ENCODE measurements around the gene SLC7A1. TPM values are rescaled to one million over a fixed set of nuclear protein-coding genes. Genes with fewer than 3 reads are reported as not detected.

The SLC7A1 gene
- polyA plus RNA-seq, 4 donors: 13.3 to 20.4 (median 17.2) TPM

- DNase-seq (ENCODE audit: low read depth in 4 of 4, low spot score in 2 of 4): no peak
Observed at GRCh38 chr13:29562786-29563438, 32.6 kb downstream of the SLC7A1 start.

DNA sequence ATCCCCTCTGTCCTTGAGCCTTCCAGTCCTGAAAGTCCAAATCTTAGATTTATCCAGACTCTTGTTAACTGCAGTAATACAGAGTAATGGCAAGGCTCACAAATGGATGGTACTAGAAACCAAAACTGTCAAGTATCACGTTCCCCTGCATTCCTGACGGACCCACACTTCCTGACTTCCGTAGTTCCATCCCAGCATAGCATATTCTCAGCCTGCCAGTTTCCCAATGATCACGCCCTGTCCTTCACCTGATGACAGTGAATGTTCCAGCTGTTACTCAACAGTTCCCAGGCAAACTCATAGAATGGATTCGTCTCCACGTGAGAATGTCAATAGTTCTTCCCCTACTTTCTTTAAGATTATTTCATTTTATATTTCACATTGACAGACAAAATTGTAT, 33.6 kb downstream of the SLC7A1 start:
- DNase-seq (ENCODE audit: low read depth in 4 of 4, low spot score in 2 of 4): no peak

- DNase-seq (ENCODE audit: low read depth in 4 of 4, low spot score in 2 of 4): no peak
Observed at GRCh38 chr13:29556742-29557141, 38.7 kb downstream of the SLC7A1 start.

GRCh38 chr13:29551214-29551613, 44.3 kb downstream of the SLC7A1 start:
- DNase-seq (ENCODE audit: low read depth in 4 of 4, low spot score in 2 of 4): no peak

DNA sequence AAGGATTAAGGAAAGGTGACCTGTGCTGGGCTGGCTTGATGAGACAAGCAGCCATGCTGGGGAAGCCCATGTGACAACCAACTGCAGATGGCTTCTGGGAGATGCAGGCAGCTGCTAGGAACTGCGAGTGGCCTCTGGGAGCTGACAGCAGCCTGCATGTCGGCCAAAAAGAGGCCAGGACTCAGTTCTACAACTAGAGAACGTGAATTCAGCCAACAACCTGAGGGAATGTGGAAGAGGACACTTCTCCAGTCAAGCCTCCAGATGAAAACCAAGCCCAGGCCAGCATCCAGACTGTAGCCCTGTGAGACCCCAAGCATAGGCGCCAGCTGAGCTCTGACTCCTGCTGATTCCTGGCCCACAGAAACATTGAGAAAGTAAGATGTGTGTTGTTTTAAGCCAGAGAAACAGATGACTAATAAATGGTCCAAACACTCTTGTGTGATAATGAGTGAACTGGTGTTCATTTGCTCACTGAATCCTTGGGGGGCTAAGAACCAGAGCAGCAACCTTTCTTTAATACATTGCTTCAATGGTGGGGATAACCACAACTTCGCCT, 45.0 kb downstream of the SLC7A1 start:
- DNase-seq (ENCODE audit: low read depth in 4 of 4, low spot score in 2 of 4): no peak

DNA sequence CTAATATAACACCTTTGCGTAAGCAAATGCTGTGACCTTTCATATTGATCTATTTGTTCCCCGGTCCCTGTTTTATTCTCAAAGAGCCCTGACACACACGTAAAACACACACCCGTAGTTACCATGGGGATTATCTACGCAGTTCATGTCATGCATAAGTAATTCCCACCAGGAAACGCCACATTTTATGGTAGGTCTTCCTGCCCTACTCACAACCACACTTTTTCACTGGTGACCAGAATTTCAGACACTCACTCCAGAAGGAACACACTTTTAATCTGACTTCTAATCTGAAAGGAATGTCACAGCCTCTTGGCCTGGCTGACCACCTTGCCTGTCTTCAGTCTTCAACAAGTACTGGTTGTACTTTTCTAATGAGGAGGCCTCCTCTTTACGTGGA, 46.8 kb downstream of the SLC7A1 start:
- DNase-seq (ENCODE audit: low read depth in 4 of 4, low spot score in 2 of 4): peak in 1 of 4 donors; percentile 34

DNA sequence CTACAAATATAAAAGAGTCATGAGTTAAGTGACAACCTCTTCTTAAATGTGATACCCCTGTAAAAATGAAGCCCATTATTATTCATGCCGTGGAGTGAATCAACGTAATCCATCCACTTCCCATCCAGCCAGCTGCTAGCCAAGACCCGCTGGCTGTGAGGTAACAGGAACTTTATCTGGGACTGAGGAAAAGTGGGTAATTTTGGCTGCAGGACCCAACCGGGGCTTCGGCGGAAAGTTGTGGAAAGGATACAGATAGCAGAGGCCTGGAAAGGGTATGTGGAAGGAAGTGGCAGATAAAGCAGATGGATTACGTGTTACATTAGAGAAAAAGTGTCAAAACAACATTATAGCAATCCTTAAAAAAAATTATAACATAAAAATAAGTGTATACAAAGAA, 48.3 kb downstream of the SLC7A1 start:
- no peak for DNase-seq (ENCODE audit: low read depth in 4 of 4, low spot score in 2 of 4)

DNA sequence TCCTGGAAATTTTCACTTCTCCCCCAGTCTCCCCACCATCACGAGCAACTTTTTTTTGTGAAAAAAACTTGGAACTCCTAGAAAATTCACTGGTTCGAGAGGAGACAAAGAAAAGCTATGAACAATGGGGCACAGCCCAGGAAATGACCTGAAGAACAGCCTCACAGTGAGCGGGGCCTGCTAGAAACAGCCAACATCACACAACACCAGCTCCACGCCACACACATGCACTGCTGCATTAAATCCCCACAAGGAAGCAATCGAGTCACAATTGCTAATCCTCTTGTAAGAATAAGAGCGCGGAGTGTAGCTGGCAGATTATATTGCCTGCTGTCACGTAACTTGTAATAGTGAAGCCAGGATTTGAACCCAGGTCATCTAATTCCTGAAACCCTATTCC, 48.8 kb downstream of the SLC7A1 start:
- DNase-seq (ENCODE audit: low read depth in 4 of 4, low spot score in 2 of 4): no peak

DNA sequence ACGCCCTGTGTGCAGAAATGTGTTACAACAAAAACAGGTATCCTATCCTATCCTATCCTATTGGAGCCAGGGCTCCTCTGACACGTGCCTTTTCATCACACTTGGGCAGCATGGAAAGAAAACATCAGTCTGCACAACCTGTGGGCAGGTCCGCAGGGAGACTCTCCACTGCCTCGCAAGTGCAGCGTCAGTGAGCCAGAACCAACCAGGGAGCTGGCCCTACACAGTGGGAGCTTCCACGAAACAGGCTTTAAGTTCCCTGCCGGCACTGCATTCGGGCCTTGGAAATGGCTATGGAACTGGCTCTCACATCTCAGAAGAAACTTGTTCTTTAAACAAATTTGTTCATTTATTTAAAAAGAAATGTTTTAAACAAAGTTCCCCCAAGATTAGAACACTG, 49.5 kb downstream of the SLC7A1 start:
- DNase-seq (ENCODE audit: low read depth in 4 of 4, low spot score in 2 of 4): no peak

GRCh38 chr13:29543230-29544215, 52.0 kb downstream of the SLC7A1 start:
- DNase-seq (ENCODE audit: low read depth in 4 of 4, low spot score in 2 of 4): no peak

DNA sequence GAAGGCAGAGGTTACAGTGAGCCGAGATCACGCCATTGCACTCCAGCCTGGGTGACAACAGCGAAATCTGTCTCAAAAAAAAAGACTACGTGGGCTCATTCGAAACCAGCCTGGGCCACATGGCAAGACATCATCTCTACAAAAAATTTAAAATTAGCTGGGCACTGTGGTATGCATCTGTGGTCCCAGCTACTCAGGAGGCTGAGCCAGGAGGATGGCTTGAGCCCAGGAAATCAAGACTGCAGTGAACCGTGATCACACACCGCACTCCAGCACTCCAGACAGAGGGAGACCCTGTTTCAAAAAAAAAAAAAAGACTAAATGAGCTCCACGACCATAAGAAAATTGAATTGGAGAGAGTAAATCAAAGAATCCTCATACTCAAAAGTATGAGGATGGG, 53.1 kb downstream of the SLC7A1 start:
- no peak for DNase-seq (ENCODE audit: low read depth in 4 of 4, low spot score in 2 of 4)

DNA sequence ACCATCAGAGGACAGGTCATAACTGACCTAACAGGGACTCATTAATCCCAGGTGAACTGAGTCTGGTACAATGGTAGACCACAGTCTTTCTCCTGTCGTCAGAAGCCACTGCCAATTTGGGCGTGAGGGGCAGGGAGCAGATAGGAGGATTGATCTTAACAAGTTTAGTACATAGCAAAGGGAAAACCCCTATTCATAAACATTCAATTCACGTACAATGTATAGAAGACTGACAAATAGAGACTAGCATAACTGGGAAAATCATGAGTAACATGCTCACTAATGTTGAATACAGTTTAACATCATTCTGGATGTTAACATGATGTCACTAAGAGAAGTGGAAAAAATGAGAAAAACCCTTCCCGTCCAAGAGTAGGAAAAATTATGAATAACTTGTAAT, 54.1 kb downstream of the SLC7A1 start:
- no peak for DNase-seq (ENCODE audit: low read depth in 4 of 4, low spot score in 2 of 4)

- no peak for DNase-seq (ENCODE audit: low read depth in 4 of 4, low spot score in 2 of 4)
Observed at GRCh38 chr13:29540799-29541198, 54.7 kb downstream of the SLC7A1 start.

- DNase-seq (ENCODE audit: low read depth in 4 of 4, low spot score in 2 of 4): no peak
Observed at GRCh38 chr13:29540334-29540733, 55.2 kb downstream of the SLC7A1 start.

- no peak for DNase-seq (ENCODE audit: low read depth in 4 of 4, low spot score in 2 of 4)
Observed at GRCh38 chr13:29539856-29540255, 55.6 kb downstream of the SLC7A1 start.

- DNase-seq (ENCODE audit: low read depth in 4 of 4, low spot score in 2 of 4): no peak
Observed at GRCh38 chr13:29538652-29539040, 56.8 kb downstream of the SLC7A1 start.

- no peak for DNase-seq (ENCODE audit: low read depth in 4 of 4, low spot score in 2 of 4)
Observed at GRCh38 chr13:29537736-29538651, 57.5 kb downstream of the SLC7A1 start.

DNA sequence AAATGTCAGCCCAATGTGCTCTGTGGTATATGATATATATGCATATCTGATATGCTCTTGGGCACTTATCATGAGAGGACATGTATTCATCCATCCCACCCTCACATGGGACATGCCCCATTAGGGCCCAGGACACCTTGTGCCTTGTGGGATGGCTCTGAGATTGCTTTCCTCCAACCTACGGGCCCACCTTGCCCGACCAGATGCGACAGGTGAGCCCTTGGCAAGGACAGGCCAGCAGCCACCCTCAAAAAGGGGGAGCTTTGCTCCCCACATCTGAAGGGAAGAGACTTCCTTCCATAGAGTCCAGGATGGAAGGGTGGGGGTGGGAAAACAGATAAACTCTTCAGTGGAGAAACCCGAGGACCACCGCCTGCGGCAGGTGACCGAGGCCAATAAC, 58.6 kb downstream of the SLC7A1 start:
- no peak for DNase-seq (ENCODE audit: low read depth in 4 of 4, low spot score in 2 of 4)

DNA sequence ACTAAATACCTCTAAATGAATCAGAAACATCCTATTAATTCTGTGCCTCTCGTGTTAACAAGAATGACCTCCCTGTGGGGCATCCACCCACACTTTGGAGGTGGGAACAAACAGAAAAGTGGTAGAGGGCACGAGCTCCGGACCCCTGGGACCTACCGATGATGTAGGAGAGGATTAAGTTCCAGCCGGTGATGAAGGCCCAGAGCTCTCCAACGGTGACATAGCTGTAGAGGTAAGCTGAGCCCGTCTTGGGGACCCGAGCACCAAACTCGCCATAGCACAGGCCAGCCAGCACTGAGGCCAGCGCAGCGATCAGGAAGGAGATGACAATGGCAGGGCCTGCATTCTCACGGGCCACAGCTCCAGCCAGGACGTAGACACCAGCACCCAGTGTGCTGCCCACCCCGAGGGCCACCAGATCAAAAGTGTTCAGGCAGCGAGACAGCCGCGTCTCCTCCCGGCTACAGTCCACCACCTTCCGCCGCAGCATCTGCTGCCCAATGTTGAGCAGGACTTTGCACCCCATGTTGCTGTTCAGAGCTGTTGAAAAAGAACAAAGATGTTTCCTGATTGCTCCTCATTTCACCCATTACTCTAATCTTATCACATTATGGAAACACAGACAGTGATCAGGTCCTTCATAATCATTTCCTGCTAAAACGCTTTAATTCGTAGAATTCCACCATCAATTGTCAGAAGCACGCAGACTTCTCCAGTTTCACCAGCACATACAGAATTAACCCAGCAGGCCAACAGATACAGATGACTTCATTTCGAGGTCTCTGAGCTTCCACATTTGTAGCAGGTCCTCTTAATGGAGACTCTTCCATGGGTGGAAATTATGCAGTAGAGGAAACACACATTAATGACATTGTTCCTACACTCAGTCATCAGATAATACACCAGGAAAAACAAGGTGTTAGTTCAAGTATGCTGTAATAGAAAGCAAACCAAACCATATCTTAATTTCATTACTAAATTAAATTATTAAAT, 59.5 kb downstream of the SLC7A1 start:
- no peak for DNase-seq (ENCODE audit: low read depth in 4 of 4, low spot score in 2 of 4)
